OCI-LY3 (cell line): ENCODE measurements around the gene CUL1.

Source experiments
- EZH2phosphoT487 ChIP-seq: fragments of 200-600 bp; shearing (Covaris generic); IDR thresholded peaks from 2 replicates; pipeline ENCODE4 v1.6.1; 2018; ENCODE audit warnings: antibody characterized with exemption, mixed run types, low read depth
- TF ChIP-seq, protein P1 (sequence below): fragments of 200-600, 300-600 bp; sonication (generic); IDR thresholded peaks from 2 replicates; pipeline ENCODE4 v1.5.1; 2014; ENCODE audit warnings: antibody characterized with exemption, low read length, low read depth

DNA sequence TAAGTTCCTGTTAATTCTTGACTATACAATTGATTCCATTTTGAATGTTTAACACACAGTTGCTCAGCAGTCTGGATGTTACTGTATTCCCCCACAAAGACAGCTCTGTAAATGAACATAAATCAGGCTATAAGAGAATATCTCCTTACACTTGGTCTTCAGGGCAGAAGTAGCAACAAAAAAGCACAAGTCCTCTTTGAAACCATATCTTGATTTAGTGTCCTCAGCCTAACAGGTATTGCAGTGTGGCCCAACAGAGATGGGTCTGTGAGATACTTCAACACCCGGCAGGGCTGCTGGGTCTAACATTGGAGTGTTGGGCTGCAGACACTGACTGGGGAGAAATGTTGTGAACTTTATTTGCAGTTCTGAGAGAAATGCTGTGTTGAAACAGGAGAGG lies 75.8 kb downstream of the CUL1 start:
- TF ChIP-seq, protein P1, sequence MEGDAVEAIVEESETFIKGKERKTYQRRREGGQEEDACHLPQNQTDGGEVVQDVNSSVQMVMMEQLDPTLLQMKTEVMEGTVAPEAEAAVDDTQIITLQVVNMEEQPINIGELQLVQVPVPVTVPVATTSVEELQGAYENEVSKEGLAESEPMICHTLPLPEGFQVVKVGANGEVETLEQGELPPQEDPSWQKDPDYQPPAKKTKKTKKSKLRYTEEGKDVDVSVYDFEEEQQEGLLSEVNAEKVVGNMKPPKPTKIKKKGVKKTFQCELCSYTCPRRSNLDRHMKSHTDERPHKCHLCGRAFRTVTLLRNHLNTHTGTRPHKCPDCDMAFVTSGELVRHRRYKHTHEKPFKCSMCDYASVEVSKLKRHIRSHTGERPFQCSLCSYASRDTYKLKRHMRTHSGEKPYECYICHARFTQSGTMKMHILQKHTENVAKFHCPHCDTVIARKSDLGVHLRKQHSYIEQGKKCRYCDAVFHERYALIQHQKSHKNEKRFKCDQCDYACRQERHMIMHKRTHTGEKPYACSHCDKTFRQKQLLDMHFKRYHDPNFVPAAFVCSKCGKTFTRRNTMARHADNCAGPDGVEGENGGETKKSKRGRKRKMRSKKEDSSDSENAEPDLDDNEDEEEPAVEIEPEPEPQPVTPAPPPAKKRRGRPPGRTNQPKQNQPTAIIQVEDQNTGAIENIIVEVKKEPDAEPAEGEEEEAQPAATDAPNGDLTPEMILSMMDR: no peak
- TF ChIP-seq EZH2phosphoT487: no peak
